SK-N-SH (cell line): ENCODE measurements around the gene PXT1. TPM values are rescaled to one million over a fixed set of nuclear protein-coding genes. Genes with fewer than 3 reads are reported as not detected.

ENCODE experiments used
- CTCF ChIA-PET: fragments of 300-600, 350-600 bp; formaldehyde crosslinking; extraction: SDS; loops from one replicate; lab custom pipeline; 2021; lab: Yijun Ruan, JAX
- POLR2A ChIA-PET: fragments of 350-600 bp; sonication (Branson Sonifier 250); formaldehyde crosslinking; extraction: SDS; loops from one replicate; lab custom pipeline; 2020; ENCODE audit warnings: antibody characterized with exemption, inconsistent platforms; lab: Yijun Ruan, JAX
- DNase-seq: peaks from one replicate; pipeline ENCODE4 v3.0.0; 2012
- H2AFZ ChIP-seq: fragments of 200-600 bp; sonication (generic); 2 replicates; pipeline ENCODE4 v1.8.1; 2016; ENCODE audit warnings: antibody characterized with exemption, mild to moderate bottlenecking, low read depth
- H3F3A ChIP-seq: fragments of 200-600 bp; sonication (generic); replicated peaks from 2 replicates; pipeline ENCODE3; 2016; ENCODE audit warnings: antibody characterized with exemption, mild to moderate bottlenecking; ENCODE audit not compliant: insufficient read depth
- H3K27ac ChIP-seq, 2 experiments: fragments of 200-500 bp in 1 of 2; fragments of 200-600 bp in 1 of 2; sonication (Bioruptor generic) in 1 of 2; sonication (generic), shearing (Covaris generic) in 1 of 2; 2 replicates each; pipeline versions ENCODE4 v1.5.1 to v1.6.1; 2014 to 2016; ENCODE audit warnings: low read depth in 2 of 2, inconsistent platforms in 1 of 2, low read length in 1 of 2, mild to moderate bottlenecking in 1 of 2, mixed read lengths in 1 of 2
- H3K27me3 ChIP-seq: fragments of 200-600 bp; sonication (generic), shearing (Covaris generic); 2 replicates; pipeline ENCODE4 v1.6.1; 2016; ENCODE audit warnings: mixed run types; ENCODE audit not compliant: insufficient read depth
- H3K36me3 ChIP-seq, 2 experiments: fragments of 200-500 bp in 1 of 2; fragments of 200-600 bp in 1 of 2; sonication (Bioruptor generic) in 1 of 2; sonication (generic) in 1 of 2; replicated peaks in 1 of 2; 2 replicates each; pipeline versions ENCODE3 to v1.5.1; 2014 to 2016; ENCODE audit warnings: low read length in 1 of 2, mild to moderate bottlenecking in 1 of 2; ENCODE audit not compliant: insufficient read depth in 2 of 2, control insufficient read depth in 1 of 2
- H3K4me1 ChIP-seq, 2 experiments: fragments of 200-500 bp in 1 of 2; fragments of 200-600 bp in 1 of 2; sonication (Bioruptor generic) in 1 of 2; sonication (generic), shearing (Covaris generic) in 1 of 2; 2 replicates each; pipeline versions ENCODE4 v1.5.1 to v1.6.1; 2014 to 2016; ENCODE audit warnings: low read depth in 1 of 2, low read length in 1 of 2, mixed run types in 1 of 2; ENCODE audit not compliant: insufficient read depth in 2 of 2, control insufficient read depth in 1 of 2
- H3K4me2 ChIP-seq: fragments of 200-600 bp; sonication (generic), shearing (Covaris generic); 2 replicates; pipeline ENCODE4 v1.6.1; 2017; ENCODE audit warnings: mixed run types
- H3K4me3 ChIP-seq, 2 experiments: fragments of 200-500 bp in 1 of 2; fragments of 200-600 bp in 1 of 2; sonication (Bioruptor generic) in 1 of 2; sonication (generic), shearing (Covaris generic) in 1 of 2; 2 replicates each; pipeline versions ENCODE4 v1.5.1 to v1.8.1; 2014 to 2016; ENCODE audit warnings: low read depth in 2 of 2, inconsistent platforms in 1 of 2, low read length in 1 of 2, mild to moderate bottlenecking in 1 of 2, mixed read lengths in 1 of 2, moderate library complexity in 1 of 2
- H3K79me2 ChIP-seq: fragments of 200-600 bp; sonication (generic); 2 replicates; pipeline ENCODE4 v1.8.1; 2017; ENCODE audit warnings: mild to moderate bottlenecking; ENCODE audit not compliant: insufficient read depth
- H3K9ac ChIP-seq: fragments of 200-600 bp; sonication (generic); 2 replicates; pipeline ENCODE4 v1.6.1; 2017; ENCODE audit warnings: mixed run types
- H3K9me2 ChIP-seq: fragments of 200-600 bp; sonication (generic); 2 replicates; pipeline ENCODE4 v1.6.1; 2017; ENCODE audit warnings: mixed run types
- H3K9me3 ChIP-seq: fragments of 200-600 bp; sonication (generic); 2 replicates; pipeline ENCODE4 v1.6.1; 2017; ENCODE audit warnings: mixed run types, mild to moderate bottlenecking, moderate library complexity
- H4K20me1 ChIP-seq: fragments of 200-600 bp; sonication (generic); 2 replicates; pipeline ENCODE4 v1.6.1; 2017; ENCODE audit warnings: mild to moderate bottlenecking, mixed run types; ENCODE audit not compliant: insufficient read depth
- ELF1 ChIP-seq: IDR thresholded peaks from 2 replicates; pipeline ENCODE4 v1.4.0; 2012
- EZH2phosphoT487 ChIP-seq: fragments of 200-600 bp; sonication (generic); IDR thresholded peaks from 2 replicates; pipeline ENCODE4 v1.6.1; 2017; ENCODE audit warnings: low read depth, mixed run types, mild to moderate bottlenecking, antibody characterized with exemption, moderate library complexity, borderline replicate concordance
- FOSL2 ChIP-seq: IDR thresholded peaks from 2 replicates; pipeline ENCODE4 v1.4.0; 2012; ENCODE audit warnings: low read depth, mild to moderate bottlenecking, moderate library complexity, borderline replicate concordance
- FOXJ3 ChIP-seq: sonication (generic); formaldehyde crosslinking; IDR thresholded peaks from 2 replicates; pipeline ENCODE4 v1.5.1; 2020; ENCODE audit warnings: mild to moderate bottlenecking, missing genetic modification reagents
- GABPA ChIP-seq: IDR thresholded peaks from 2 replicates; pipeline ENCODE4 v1.4.0; 2012; ENCODE audit warnings: low read depth, mild to moderate bottlenecking
- GATA2 ChIP-seq: sonication (generic); formaldehyde crosslinking; IDR thresholded peaks from 2 replicates; pipeline ENCODE4 v1.5.0; 2020; ENCODE audit warnings: mild to moderate bottlenecking, missing genetic modification reagents
- JUND ChIP-seq: IDR thresholded peaks from 2 replicates; pipeline ENCODE4 v1.4.0; 2012
- MAX ChIP-seq: IDR thresholded peaks from 2 replicates; pipeline ENCODE4 v1.4.0; 2012; ENCODE audit warnings: low read depth
- MEF2A ChIP-seq: IDR thresholded peaks from 2 replicates; pipeline ENCODE4 v1.4.0; 2012; ENCODE audit warnings: low read depth, borderline replicate concordance
- NRF1 ChIP-seq: IDR thresholded peaks from 2 replicates; pipeline ENCODE4 v1.6.1; 2012; ENCODE audit warnings: low read depth, mild to moderate bottlenecking, low read length
- POLR2AphosphoS5 ChIP-seq: IDR thresholded peaks from 2 replicates; pipeline ENCODE4 v1.6.1; 2012; ENCODE audit warnings: low read depth, low read length
- RAD21 ChIP-seq: IDR thresholded peaks from 2 replicates; pipeline ENCODE4 v1.6.1; 2012; ENCODE audit warnings: mild to moderate bottlenecking, low read length
- RCOR1 ChIP-seq: fragments of 150-350 bp; IDR thresholded peaks from 2 replicates; pipeline ENCODE4 v1.6.1; 2017; ENCODE audit warnings: antibody characterized with exemption, low read length
- RFX5 ChIP-seq: IDR thresholded peaks from 2 replicates; pipeline ENCODE4 v1.6.1; 2012; ENCODE audit warnings: mild to moderate bottlenecking, improper control_type of control experiment, low read length
- RXRA ChIP-seq: IDR thresholded peaks from 2 replicates; pipeline ENCODE4 v1.4.0; 2012; ENCODE audit warnings: low read depth, mild to moderate bottlenecking, borderline replicate concordance
- SIN3A ChIP-seq: IDR thresholded peaks from 2 replicates; pipeline ENCODE4 v1.6.1; 2012; ENCODE audit warnings: low read depth, mild to moderate bottlenecking, low read length, moderate library complexity, borderline replicate concordance
- TCF12 ChIP-seq: IDR thresholded peaks from 2 replicates; pipeline ENCODE4 v1.4.0; 2012
- USF1 ChIP-seq: IDR thresholded peaks from 2 replicates; pipeline ENCODE4 v1.4.0; 2012; ENCODE audit warnings: low read depth, borderline replicate concordance
- USF2 ChIP-seq: fragments of 150-350 bp; IDR thresholded peaks from 2 replicates; pipeline ENCODE4 v1.6.1; 2017; ENCODE audit warnings: antibody characterized with exemption, low read length, low read depth, borderline replicate concordance
- YY1 ChIP-seq: IDR thresholded peaks from 2 replicates; pipeline ENCODE4 v1.4.0; 2012; ENCODE audit warnings: low read depth, mild to moderate bottlenecking
- WGBS: methylation state at CpG from one replicate; pipeline ENCODE4 v1.1.6; 2017; ENCODE audit warnings: low lambda C conversion rate; 5-methylcytosine and 5-hydroxymethylcytosine counted together
- polyA plus RNA-seq, 3 experiments: library from polyadenylated mRNA; depleted of rRNA; stranded (reverse); fragments of >200 nt; gene quantifications; 2 replicates each; pipeline ENCODE4 v1.2.3, GENCODE V29; 2012

The PXT1 gene
- polyA plus RNA-seq, 1 of the 3 experiments (the other 2 are of a cell fraction): not detected

GRCh38 chr6:36353411-36353915, 89.2 kb downstream of the PXT1 start:
- Histone ChIP-seq H3K4me1 (peaks cover 0 to 12% of the 10 kb centered on the region in 2 experiments; a peak in 2 of 4 replicates), H3K9me2 (no peaks in the 10 kb centered on the region), H3K79me2 (no peaks in the 10 kb centered on the region), H3K4me3 (no peak overlapping the region), H3K27ac (no peak overlapping the region), H3K4me2 (no peak overlapping the region), H3K9me3 (no peaks in the 10 kb centered on the region), H2AFZ (no peak overlapping the region), H4K20me1 (no peaks in the 10 kb centered on the region), H3K9ac (no peak overlapping the region), H3F3A (no peaks in the 10 kb centered on the region), H3K27me3 (no peaks in the 10 kb centered on the region), H3K36me3 (no peaks in the 10 kb centered on the region)
- 35% methylated on average over 4 of the region's 4 CpGs for WGBS
- no peak for TF ChIP-seq TCF12
- no peak for TF ChIP-seq ELF1
- no peak for TF ChIP-seq SIN3A
- TF ChIP-seq YY1: no peak
- no peak for TF ChIP-seq RCOR1
- TF ChIP-seq EZH2phosphoT487: no peak
- no peak for TF ChIP-seq GABPA
- TF ChIP-seq JUND: no peak
- TF ChIP-seq USF1: no peak
- no peak for TF ChIP-seq USF2
- no peak for TF ChIP-seq RAD21
- no peak for TF ChIP-seq GATA2 (CRISPR knock-in tag)
- TF ChIP-seq MAX: no peak
- no peak for TF ChIP-seq RFX5
- TF ChIP-seq POLR2AphosphoS5: no peak
- TF ChIP-seq FOXJ3 (CRISPR knock-in tag): no peak
- no peak for TF ChIP-seq RXRA
- no peak for TF ChIP-seq NRF1
- TF ChIP-seq FOSL2: no peak
- TF ChIP-seq MEF2A: no peak
- ChIA-PET CTCF (interaction anchor here (0.6 to 6.0 kb wide), 3 partner anchors 13 to 51 kb away, joined by 3 to 42 read pairs (median 8); no protein-coding TSS in a partner anchor), POLR2A (no interaction called here)
- no peak for DNase-seq
